Transverse colon (tissue), 4 donors: ENCODE results near the gene MPDU1. TPM values are rescaled to one million over a fixed set of nuclear protein-coding genes. Genes with fewer than 3 reads are reported as not detected.
A peak's percentile ranks its signal among the peaks of the same experiment; 100 is the strongest.

ENCODE experiments used
- DNase-seq: peaks from one replicate; pipeline ENCODE4 v3.0.0-alpha.2; 2019
- H3K27ac ChIP-seq, 4 donors: fragments of 200-600 bp; sonication (generic); 2 replicates each; pipeline ENCODE4 v1.5.1; 2016 to 2018; ENCODE audit warnings: inconsistent platforms in 4 of 4
- H3K27me3 ChIP-seq: fragments of 200-600 bp; sonication (generic); 2 replicates; pipeline ENCODE4 v1.5.1; 2017; ENCODE audit warnings: inconsistent platforms
- H3K36me3 ChIP-seq, 4 donors: fragments of 200-600 bp; sonication (generic); 2 replicates each; pipeline ENCODE4 v1.5.1; 2017 to 2019; ENCODE audit warnings: inconsistent platforms in 4 of 4
- H3K4me1 ChIP-seq, 4 donors: fragments of 200-600 bp; sonication (generic); 2 replicates each; pipeline ENCODE4 v1.5.1; 2017 to 2020; ENCODE audit warnings: inconsistent platforms in 4 of 4
- H3K4me3 ChIP-seq, 4 donors: fragments of 200-600 bp; sonication (generic); 1 replicate in 1 of 4; 2 replicates in 3 of 4; pipeline versions ENCODE4 v1.5.1 to v1.6.1; 2017 to 2019; ENCODE audit warnings: inconsistent platforms in 4 of 4
- H3K9me3 ChIP-seq, 2 donors: fragments of 200-600 bp; sonication (generic); 2 replicates each; pipeline ENCODE4 v1.5.1; 2017 to 2019; ENCODE audit warnings: inconsistent platforms in 2 of 2
- CTCF ChIP-seq, 5 experiments: fragments of 200-600 bp in 3 of 5; fragments of 450-650 bp in 2 of 5; sonication (generic) in 3 of 5; IDR thresholded peaks; 1 replicate in 2 of 5; 2 replicates in 3 of 5; pipeline ENCODE4 v1.5.1; 2016 to 2017; ENCODE audit warnings: antibody characterized with exemption in 5 of 5, inconsistent platforms in 3 of 5, mild to moderate bottlenecking in 2 of 5, moderate library complexity in 1 of 5
- EP300 ChIP-seq: sonication (generic); formaldehyde crosslinking; IDR thresholded peaks from one replicate; pipeline ENCODE4 v1.6.1; 2017; ENCODE audit warnings: antibody characterized with exemption, low read depth
- POLR2A ChIP-seq: fragments of 450-650 bp; IDR thresholded peaks from one replicate; pipeline ENCODE4 v1.6.1; 2016; ENCODE audit warnings: antibody characterized with exemption, mild to moderate bottlenecking, moderate library complexity
- POLR2AphosphoS5 ChIP-seq, 3 donors: sonication (generic); formaldehyde crosslinking; IDR thresholded peaks; one replicate each; pipeline ENCODE4 v1.6.1; 2016; ENCODE audit warnings: antibody characterized with exemption in 3 of 3
- WGBS, 2 donors: methylation state at CpG; one replicate each; pipeline ENCODE4 v1.1.5; 2018; ENCODE audit warnings: low coverage in 1 of 2; 5-methylcytosine and 5-hydroxymethylcytosine counted together
- in situ Hi-C, 4 donors: fragments of 200-750 bp; cut with MboI; loops; one replicate each; pipeline versions ENCODE4 v1.15.0 to v1.15.1; 2017; ENCODE audit warnings: low sequenced_read_pairs in 3 of 4, low pct_ligation_motif_present in 1 of 4, low pct_unique_long_range_greater_than_20kb in 1 of 4
- intact Hi-C: fragments of 100-400 bp; cut with DNase I; formaldehyde crosslinking; loops from one replicate; pipeline ENCODE4 v1.15.1; 2023; ENCODE audit warnings: low total_unique reads
- total RNA-seq, 4 donors: library from RNA; depleted of rRNA; stranded (reverse); fragments of >200 nt; gene quantifications; one replicate each; pipeline ENCODE4 v1.1.0, GENCODE V29; 2016

MPDU1 gene
- total RNA-seq, 4 donors from 2014 or later = 97.9 to 312 (median 157) TPM

- peaks cover 16 to 53% (median 32%) of the 10 kb centered on the region in 4 donors for H3K4me1 ChIP-seq
These were observed 9.3 kb upstream of the MPDU1 start for GRCh38 chr17:7574176-7574953.

GRCh38 chr17:7575481-7575883 is 8.2 kb upstream of the MPDU1 start:
- Histone ChIP-seq H3K4me1 (peaks cover 27 to 64% (median 41%) of the 10 kb centered on the region in 4 donors), H3K27me3 (no peaks in the 10 kb centered on the region), H3K9me3 (no peaks in the 10 kb centered on the region), H3K36me3 (peaks cover 0 to 55% (median 26%) of the 10 kb centered on the region in 4 donors), H3K4me3 (no peak overlapping the region), H3K27ac (peak overlapping the region in 3 of 4 donors; percentile 19 to 99 (median 99))
- 54% methylated on average over 1 of the region's 1 CpG; no CpG with 5 or more reads in 1 of the 2 donors for WGBS, 2 donors
- TF ChIP-seq POLR2AphosphoS5 (IDR thresholded peaks at IDR 0.05) = peak in 1 of 3 donors; percentile 13
- no peak for TF ChIP-seq CTCF (IDR thresholded peaks at IDR 0.05)
- no peak for TF ChIP-seq POLR2A
- no peak for DNase-seq
- in situ Hi-C loops (no loop called here), intact Hi-C loops (no loop called here)

More at GRCh38 chr17:7574176-7574953, 9.3 kb upstream of the MPDU1 start:
- intact Hi-C loops (no loop called here), in situ Hi-C loops (no loop called here)
- WGBS, 2 donors = 19 to 20% methylated on average over 7 to 15 of the region's 15 CpGs
- TF ChIP-seq POLR2AphosphoS5 (IDR thresholded peaks at IDR 0.05) (no peak), POLR2A (no peak), EP300 (no peak), CTCF (IDR thresholded peaks at IDR 0.05) (no peak)
- Histone ChIP-seq H3K36me3 (peaks cover 0 to 59% (median 26%) of the 10 kb centered on the region in 4 donors), H3K27me3 (no peaks in the 10 kb centered on the region), H3K27ac (peak overlapping the region; percentile 96 to 100 (median 99)), H3K4me3 (peak overlapping the region; percentile 89 to 100 (median 94)), H3K9me3 (no peaks in the 10 kb centered on the region)
- DNase-seq = no peak

GRCh38 chr17:7575959-7576358 is 7.7 kb upstream of the MPDU1 start:
- peaks cover 0 to 50% (median 26%) of the 10 kb centered on the region in 4 donors for H3K36me3 ChIP-seq
- no peaks in the 10 kb centered on the region for H3K27me3 ChIP-seq
- no peaks in the 10 kb centered on the region for H3K9me3 ChIP-seq
- in situ Hi-C loops (no loop called here), intact Hi-C loops (no loop called here)
- H3K4me1 ChIP-seq = peaks cover 30 to 69% (median 41%) of the 10 kb centered on the region in 4 donors
- WGBS, 2 donors = 60 to 71% methylated on average over 4 to 7 of the region's 7 CpGs
- peak overlapping the region in 1 of 4 donors; percentile 99 for H3K27ac ChIP-seq
- TF ChIP-seq EP300 (no peak), CTCF (IDR thresholded peaks at IDR 0.05) (no peak), POLR2A (no peak), POLR2AphosphoS5 (IDR thresholded peaks at IDR 0.05) (no peak)
- no peak overlapping the region for H3K4me3 ChIP-seq
- no peak for DNase-seq

GRCh38 chr17:7576432-7576937 is 7.2 kb upstream of the MPDU1 start:
- Histone ChIP-seq H3K9me3 (no peaks in the 10 kb centered on the region), H3K4me3 (no peak overlapping the region), H3K27ac (no peak overlapping the region), H3K27me3 (no peaks in the 10 kb centered on the region), H3K36me3 (peaks cover 0 to 46% (median 25%) of the 10 kb centered on the region in 4 donors), H3K4me1 (peaks cover 35 to 68% (median 41%) of the 10 kb centered on the region in 4 donors)
- in situ Hi-C loops = no loop called here
- intact Hi-C loops = no loop called here
- 81% methylated on average over 14 of the region's 14 CpGs; no CpG with 5 or more reads in 1 of the 2 donors for WGBS, 2 donors
- no peak for TF ChIP-seq EP300
- TF ChIP-seq POLR2AphosphoS5 (IDR thresholded peaks at IDR 0.05) = peak in 1 of 3 donors; percentile 45
- DNase-seq = no peak
